ENCODE results near the gene SRD5A1. TPM values are rescaled to one million over a fixed set of nuclear protein-coding genes. Genes with fewer than 3 reads are reported as not detected.

Gene SRD5A1
- total RNA-seq, 1 donor from 2014 or later: 16.2 TPM

DNA sequence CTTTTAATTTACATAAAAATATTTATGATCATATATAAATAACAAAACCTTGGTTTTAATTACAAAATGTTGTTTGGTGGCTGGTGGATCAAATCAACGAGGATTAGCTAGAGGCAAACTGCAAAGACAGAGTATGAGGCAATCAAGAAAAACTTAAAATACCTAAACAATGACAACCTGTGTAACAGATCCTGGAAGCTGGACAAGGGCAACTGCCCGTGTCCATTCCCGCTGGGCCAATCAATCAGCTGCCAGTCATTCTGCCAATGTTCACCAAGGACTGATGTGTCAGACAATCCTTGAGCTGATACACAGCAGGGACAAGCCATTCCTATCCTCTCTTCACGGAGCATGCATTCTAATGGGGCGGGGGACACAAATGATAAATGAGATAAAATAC lies 76.8 kb downstream of the SRD5A1 start:
- no peak overlapping the region for H3K9ac ChIP-seq
- H3K4me3 ChIP-seq: no peak overlapping the region
- Mint-ChIP-seq H3K36me3 (no peaks in the 10 kb centered on the region), H3K27me3 (ENCODE audit: insufficient read depth, low read depth) (peaks cover 14% of the 10 kb centered on the region), H3K4me1 (peaks cover 28% of the 10 kb centered on the region), H3K9me3 (peaks cover 1% of the 10 kb centered on the region), H3K27ac (no peak overlapping the region), H3K4me3 (peak overlapping the region; percentile 88)
- no peak for DNase-seq (ENCODE audit: low spot score)
- H3K36me3 ChIP-seq: no peaks in the 10 kb centered on the region
- H3K4me2 ChIP-seq: no peak overlapping the region
- no peak overlapping the region for H3K27ac ChIP-seq
- peaks cover 7% of the 10 kb centered on the region for H4K20me1 ChIP-seq (ENCODE audit: low read depth)
- no peaks in the 10 kb centered on the region for H3K9me3 ChIP-seq (ENCODE audit: low read depth)
- H3K4me1 ChIP-seq: peaks cover 4% of the 10 kb centered on the region
- H3F3A ChIP-seq (ENCODE audit: low read depth): peaks cover 18% of the 10 kb centered on the region
- no peak for TF ChIP-seq CTCF (IDR thresholded peaks at IDR 0.05)
- no peak overlapping the region for H2AFZ ChIP-seq (replicated peaks)
- H3K79me2 ChIP-seq (ENCODE audit: low read depth): peaks cover 10% of the 10 kb centered on the region
- peaks cover 23% of the 10 kb centered on the region for H3K27me3 ChIP-seq

DNA sequence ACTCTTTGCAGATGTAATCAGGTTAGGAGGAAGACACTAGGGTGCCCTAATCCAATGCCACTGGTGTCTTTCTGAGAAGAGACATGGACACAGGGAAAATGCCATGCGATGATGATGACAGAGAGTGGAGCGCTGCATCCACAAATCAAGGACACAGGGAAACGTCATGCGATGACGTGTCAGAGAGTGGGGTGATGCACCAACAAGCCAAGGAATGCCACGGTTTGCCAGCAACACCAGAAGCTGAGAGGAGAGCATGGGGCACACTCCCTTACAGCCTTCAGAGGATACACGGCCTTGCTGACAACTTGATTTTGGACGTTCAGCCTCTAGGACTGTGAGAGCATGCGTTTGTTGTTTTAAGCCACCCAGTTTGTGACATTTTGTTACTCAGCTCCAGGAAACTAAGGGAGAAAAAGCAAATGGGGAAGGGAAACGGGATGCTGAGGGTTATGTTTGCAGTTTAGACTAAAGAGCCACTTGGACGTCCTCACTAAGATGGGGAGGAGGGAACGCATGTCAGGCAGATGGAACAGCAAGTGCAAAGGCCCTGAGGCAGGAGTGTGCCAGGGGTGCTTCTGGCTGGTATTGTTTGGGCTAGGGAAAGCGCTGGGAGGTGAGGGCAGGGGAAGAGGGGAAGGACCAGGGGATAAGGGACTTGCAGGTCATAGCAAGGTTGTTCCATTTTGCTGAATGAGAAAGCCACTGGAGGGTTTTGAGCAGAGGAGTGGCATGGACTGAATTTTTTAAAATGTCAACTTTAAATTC lies 77.5 kb downstream of the SRD5A1 start:
- Mint-ChIP-seq H3K36me3 (no peaks in the 10 kb centered on the region), H3K4me3 (peak overlapping the region; percentile 88), H3K9me3 (peaks cover 1% of the 10 kb centered on the region), H3K4me1 (peaks cover 35% of the 10 kb centered on the region), H3K27ac (peak overlapping the region; percentile 3), H3K27me3 (ENCODE audit: insufficient read depth, low read depth) (peaks cover 11% of the 10 kb centered on the region)
- H3K79me2 ChIP-seq (ENCODE audit: low read depth): peaks cover 17% of the 10 kb centered on the region
- no peak overlapping the region for H2AFZ ChIP-seq (replicated peaks)
- peaks cover 11% of the 10 kb centered on the region for H3K4me1 ChIP-seq
- no peaks in the 10 kb centered on the region for H3K36me3 ChIP-seq
- no peak overlapping the region for H3K4me3 ChIP-seq
- peaks cover 14% of the 10 kb centered on the region for H4K20me1 ChIP-seq (ENCODE audit: low read depth)
- H3K27ac ChIP-seq: no peak overlapping the region
- no peak for DNase-seq (ENCODE audit: low spot score)
- H3F3A ChIP-seq (ENCODE audit: low read depth): peaks cover 18% of the 10 kb centered on the region
- no peak overlapping the region for H3K4me2 ChIP-seq
- H3K9me3 ChIP-seq (ENCODE audit: low read depth): no peaks in the 10 kb centered on the region
- TF ChIP-seq EZH2phosphoT487 (IDR thresholded peaks at IDR 0.05): no peak
- no peak for TF ChIP-seq CTCF (IDR thresholded peaks at IDR 0.05)
- TF ChIP-seq EZH2 (IDR thresholded peaks at IDR 0.05): no peak
- peaks cover 23% of the 10 kb centered on the region for H3K27me3 ChIP-seq
- no peak overlapping the region for H3K9ac ChIP-seq

DNA sequence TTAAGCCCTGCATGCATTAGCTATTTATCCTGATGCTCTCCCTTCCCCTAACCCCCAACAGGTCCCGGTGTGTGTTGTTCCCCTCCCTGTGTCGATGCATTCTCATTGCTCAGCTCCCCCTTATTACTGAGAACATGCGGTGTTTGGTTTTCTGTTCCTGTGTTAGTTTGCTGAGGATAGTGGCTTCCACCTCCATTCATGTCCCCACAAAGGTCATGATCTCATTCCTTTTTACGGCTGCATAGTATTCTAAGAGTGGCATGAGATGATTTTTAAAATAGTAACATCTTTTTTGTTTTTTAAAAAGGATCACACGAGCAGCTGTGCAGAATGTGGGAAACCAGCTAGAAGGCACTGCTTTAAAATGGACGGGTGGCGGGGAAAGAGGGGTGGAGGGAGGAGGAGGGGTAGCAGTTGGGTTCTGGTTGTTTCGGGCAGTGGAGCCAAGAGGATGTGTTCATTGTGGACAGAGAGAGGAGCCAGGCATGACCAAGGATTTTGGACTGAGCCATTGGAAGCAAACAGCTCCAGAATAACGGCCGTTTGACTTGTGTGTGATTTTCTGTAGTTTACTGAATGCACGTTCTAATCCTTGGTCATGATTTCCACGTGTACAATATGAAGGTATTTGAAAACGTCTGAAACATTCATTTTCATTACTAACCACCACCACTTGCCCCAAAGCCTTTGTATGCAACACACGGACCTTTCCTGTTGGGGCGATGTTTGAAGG lies 78.3 kb downstream of the SRD5A1 start:
- Histone ChIP-seq H3K9me3 (ENCODE audit: low read depth) (no peaks in the 10 kb centered on the region), H3F3A (ENCODE audit: low read depth) (peaks cover 18% of the 10 kb centered on the region), H2AFZ (replicated peaks) (peak overlapping the region; percentile 69), H3K4me2 (peak overlapping the region; percentile 86), H3K4me3 (peak overlapping the region; percentile 67), H3K79me2 (ENCODE audit: low read depth) (peaks cover 25% of the 10 kb centered on the region), H3K36me3 (no peaks in the 10 kb centered on the region), H3K4me1 (peaks cover 19% of the 10 kb centered on the region), H4K20me1 (ENCODE audit: low read depth) (peaks cover 22% of the 10 kb centered on the region), H3K9ac (no peak overlapping the region), H3K27me3 (peaks cover 23% of the 10 kb centered on the region), H3K27ac (no peak overlapping the region)
- no peak for TF ChIP-seq EZH2phosphoT487 (IDR thresholded peaks at IDR 0.05)
- no peak for TF ChIP-seq EZH2 (IDR thresholded peaks at IDR 0.05)
- no peak for TF ChIP-seq CTCF (IDR thresholded peaks at IDR 0.05)
- peaks cover 5% of the 10 kb centered on the region for H3K36me3 Mint-ChIP-seq
- peak overlapping the region; percentile 88 for H3K4me3 Mint-ChIP-seq
- H3K27ac Mint-ChIP-seq: peak overlapping the region; percentile 85
- peaks cover 1% of the 10 kb centered on the region for H3K9me3 Mint-ChIP-seq
- no peak for DNase-seq (ENCODE audit: low spot score)
- peaks cover 43% of the 10 kb centered on the region for H3K4me1 Mint-ChIP-seq
- peaks cover 10% of the 10 kb centered on the region for H3K27me3 Mint-ChIP-seq (ENCODE audit: insufficient read depth, low read depth)

Measured in neural progenitor cell (in vitro differentiated cells).